ENCODE data around the gene EXTL2.
"Not testable (repeated sequence)": the region's sequence is repeated elsewhere in the genome, so short reads cannot be mapped to it uniquely, and the experiment has no call there.

Gene EXTL2

DNA sequence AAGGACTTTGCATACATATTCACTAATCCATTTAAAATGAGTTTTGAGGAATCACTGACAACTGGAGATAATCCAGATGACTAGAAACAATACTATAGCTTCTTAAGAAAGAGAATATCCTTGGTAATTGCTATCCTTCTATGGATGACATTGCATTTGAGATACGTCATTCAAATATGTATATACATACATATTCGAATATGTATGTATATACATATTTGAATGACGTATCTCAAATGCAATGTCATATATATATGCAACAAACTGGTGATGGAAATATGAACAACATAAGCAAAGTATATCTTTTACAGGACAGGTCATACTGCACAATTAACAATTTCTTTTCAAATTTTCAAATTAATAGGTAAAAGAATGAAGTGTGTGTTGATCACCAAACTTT, 41.7 kb downstream of the EXTL2 start:
- DNase-seq: no peak

DNA sequence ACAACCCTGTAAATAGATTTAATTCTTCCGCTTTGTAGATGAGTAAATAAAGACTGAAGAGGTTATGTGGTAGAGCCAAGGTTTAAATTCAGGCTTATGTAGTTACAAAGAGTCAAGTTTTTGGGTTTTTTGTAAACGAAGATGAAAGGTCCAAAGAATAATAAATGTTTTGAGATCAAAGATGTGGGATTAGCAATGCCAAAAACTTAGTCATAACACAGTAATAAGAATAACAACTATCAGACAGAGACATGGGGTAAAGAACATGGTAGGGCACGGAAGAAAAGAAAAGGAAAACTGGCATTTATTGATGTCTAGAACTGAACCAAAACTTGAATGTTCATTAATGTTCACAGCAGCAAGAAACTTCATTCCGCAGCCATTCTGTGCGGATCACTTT, 42.9 kb downstream of the EXTL2 start:
- DNase-seq: no peak

GRCh38 chr1:100847361-100848082, 47.1 kb downstream of the EXTL2 start:
- DNase-seq: no peak

GRCh38 chr1:100843160-100843559, 51.5 kb downstream of the EXTL2 start:
- DNase-seq: not testable (repeated sequence)

GRCh38 chr1:100835866-100836842, 58.5 kb downstream of the EXTL2 start:
- DNase-seq: no peak

DNA sequence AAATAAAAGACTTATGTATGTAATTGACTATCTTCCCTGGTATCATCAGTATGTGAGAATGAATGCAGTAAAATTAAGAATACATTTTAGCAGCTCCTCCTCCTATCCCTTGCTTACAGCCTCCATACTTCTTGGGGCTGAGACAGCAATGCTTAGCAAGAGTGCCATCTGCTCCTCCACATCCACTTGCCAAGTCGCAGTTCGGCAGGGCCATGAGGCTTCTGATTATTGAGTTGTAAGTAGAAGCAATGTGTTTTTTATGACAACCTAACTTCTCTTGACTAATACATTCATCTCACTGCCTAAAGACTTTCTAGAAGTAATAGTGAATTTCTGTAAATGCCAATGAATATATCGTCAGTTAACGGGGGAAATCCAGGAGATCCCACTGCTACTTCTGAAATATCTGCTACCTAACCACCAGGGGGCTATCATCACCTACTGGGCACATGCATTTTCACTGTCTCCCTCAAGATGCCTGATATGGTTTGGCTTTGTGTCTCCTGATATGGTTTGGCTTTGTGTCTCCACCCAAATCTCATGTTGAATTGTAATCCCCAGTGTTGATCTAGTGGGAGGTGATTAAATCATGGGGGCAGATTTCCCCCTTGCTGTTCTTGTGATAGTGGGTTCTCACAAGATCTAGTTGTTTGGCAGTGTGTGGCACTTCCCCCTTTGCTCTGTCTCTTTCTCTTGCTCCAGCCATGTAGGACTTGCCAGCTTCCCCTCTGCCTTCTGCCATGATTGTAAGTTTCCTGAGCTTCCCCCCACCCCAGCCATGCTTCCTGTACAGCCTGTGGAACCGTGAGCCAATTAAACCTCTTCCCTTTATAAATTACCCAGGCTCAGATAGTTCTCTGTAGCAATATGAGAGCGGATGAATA, 59.6 kb downstream of the EXTL2 start:
- DNase-seq: no peak

GRCh38 chr1:100832694-100833428, 61.8 kb downstream of the EXTL2 start:
- DNase-seq: no peak

DNA sequence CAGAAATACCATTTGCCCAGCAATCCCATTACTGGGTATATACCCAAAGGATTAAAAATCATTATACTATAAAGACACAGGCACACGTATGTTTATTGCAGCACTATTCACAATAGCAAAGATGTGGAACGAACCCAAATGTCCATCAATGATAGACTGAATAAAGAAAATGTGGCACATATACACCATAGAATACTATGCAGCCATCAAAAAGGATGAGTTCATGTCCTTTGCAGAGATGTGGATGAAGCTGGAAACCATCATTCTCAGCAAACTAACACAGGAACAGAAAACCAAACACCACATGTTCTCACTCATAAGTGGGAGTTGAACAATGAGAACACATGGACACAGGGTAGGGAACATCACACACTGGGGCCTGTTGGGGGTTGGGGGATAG, 69.0 kb downstream of the EXTL2 start:
- DNase-seq: not testable (repeated sequence)

Measured in activated CD8-positive, alpha-beta memory T cell treated with anti-CD3 and anti-CD28 coated beads, Interleukin-2, amount 50 U/mL, for 48 hours (primary cell).